GM19468 (cell line): ENCODE data around the gene PERCC1.

Experiments
- ATAC-seq: cut with Tn5 transposase; IDR thresholded peaks from one replicate; pipeline ENCODE4 v1.9.1; 2021; ENCODE audit warnings: mild to moderate bottlenecking, moderate library complexity, moderate number of reproducible peaks; ENCODE audit not compliant: unreplicated experiment; ENCODE audit errors: extremely low read depth

PERCC1 gene

DNA sequence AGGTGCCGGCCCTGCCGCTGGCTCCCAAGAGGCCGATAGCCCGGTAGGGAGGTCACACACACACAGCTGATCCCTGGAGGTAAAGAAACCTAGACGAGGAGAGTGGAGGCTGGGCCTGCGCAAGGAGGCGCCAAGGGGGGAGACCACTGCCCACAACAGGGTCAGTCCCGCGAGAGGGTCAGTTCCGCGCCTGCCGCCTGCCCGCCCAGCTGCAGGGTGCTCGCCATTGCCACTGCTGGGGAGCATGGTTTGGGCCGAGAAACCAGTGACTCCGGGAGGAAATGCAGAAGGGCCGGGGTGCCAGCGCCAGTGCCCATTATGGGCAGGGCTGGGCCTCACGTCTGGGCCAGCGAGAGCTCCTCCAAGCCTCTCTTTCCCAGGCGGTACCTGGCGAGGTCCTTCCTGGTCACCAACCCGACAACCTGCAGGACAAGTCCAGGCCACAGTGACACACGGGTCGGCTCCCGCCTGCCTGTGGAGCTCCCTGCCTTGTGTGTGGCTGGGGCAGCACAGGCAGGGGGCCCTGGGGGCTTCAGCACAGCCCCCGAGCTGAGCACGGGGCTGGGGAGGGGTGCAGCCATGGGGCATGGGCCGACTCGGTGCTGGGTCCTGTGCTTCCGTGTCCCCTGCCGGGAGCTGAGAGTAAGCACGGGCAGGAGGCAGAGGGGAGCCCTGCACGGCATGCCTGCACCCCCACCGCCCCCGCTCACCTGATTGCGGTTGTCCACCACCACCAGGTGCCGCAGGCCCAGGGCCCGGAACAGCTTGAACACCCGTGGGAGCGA is 15.6 kb downstream of the PERCC1 start:
- no peak for ATAC-seq

DNA sequence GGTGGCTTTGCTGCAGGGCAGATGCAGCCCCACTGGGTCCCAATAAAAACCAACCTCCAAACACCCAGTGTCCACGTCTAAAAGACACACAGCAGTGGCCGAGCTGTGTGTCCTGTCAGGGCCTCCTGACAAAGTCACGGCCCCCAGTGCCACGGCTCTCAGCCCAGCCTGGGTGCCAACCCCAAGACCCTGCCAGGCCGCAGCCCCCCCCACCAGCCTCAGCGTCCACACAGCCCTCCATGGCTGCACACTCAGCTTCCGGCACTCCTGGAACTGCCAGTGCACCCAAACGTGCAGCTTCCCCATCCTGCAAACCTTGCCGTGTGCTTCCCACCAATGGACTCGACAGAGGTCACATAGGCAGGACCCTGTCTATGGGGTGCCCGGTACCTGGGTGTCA is 17.1 kb downstream of the PERCC1 start:
- no peak for ATAC-seq

GRCh38 chr16:1448536-1449116 is 17.7 kb downstream of the PERCC1 start:
- ATAC-seq = no peak

DNA sequence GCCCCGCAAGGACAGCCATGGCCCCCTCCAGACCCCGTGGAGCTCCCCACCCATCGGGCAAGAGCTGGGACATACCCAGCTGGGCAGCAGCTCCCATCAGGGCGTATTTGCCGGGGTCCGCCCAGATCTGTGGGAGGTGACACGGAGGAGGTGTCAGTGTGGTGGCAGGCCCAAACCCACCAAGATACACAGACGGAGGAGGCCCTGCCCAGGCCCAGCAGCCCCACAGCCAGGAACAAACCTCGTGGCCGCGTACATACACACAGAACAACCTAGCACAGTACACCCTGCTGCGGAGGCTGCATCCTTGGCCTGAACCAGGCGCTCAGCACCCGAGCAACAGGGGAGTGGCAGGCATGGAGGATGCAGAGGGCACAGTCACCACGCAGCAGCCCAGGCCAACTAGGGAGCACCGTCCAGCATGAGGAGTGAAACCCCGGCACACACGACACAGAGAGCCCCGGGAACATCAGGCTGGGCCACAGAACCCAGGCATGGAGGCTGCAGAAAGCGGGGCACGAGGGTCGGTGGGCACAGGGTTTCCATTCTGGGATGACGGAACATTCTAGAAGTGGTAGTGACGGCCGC is 18.4 kb downstream of the PERCC1 start:
- ATAC-seq = no peak

- ATAC-seq = no peak
These were observed 19.3 kb downstream of the PERCC1 start for GRCh38 chr16:1450218-1450617.

GRCh38 chr16:1450841-1451240 is 20.0 kb downstream of the PERCC1 start:
- ATAC-seq = no peak

GRCh38 chr16:1451702-1452392 is 21.0 kb downstream of the PERCC1 start:
- ATAC-seq = no peak

DNA sequence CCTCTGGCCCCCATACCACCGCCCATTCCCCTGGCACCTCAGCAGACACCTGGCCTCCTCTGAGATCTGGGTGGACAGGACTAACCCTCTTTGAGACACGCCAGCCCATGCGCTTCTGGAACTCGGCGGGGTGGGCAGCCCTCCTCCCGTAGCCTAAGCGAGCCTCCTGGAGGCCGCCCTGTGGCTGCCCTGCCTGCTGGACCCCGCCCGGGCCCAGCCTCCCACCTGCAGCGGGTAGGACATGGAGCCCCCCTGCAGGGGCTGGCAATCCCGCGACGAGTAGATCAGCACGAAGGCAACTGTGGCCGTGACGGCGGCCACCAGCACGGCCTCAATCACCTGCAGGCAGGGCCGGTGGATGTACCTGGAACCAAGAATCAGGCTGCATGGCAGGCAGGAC is 21.7 kb downstream of the PERCC1 start:
- no peak for ATAC-seq

DNA sequence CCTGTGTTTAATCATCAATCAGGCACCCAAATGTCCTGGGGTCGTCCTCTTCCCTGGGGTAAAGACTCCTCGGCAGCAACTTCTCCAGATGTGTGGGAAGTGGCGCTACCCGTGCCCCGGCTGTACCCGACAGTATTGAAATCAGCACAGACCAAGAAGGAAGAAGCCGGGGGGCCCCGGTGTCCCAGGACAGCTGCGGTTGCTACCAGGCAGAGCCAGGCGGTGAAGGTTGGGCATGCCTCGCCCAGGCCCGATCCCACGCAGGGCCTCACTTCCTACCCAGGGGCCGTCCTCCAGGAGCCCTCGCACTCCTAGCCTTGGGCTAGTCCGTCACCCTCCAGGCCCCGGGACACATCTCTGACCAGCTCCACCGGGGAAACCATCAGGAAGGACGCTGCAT is 22.4 kb downstream of the PERCC1 start:
- ATAC-seq = no peak

- ATAC-seq = no peak
These were observed 23.7 kb downstream of the PERCC1 start for GRCh38 chr16:1454561-1454960.

- ATAC-seq = no peak
These were observed 24.6 kb downstream of the PERCC1 start for GRCh38 chr16:1455190-1456171.

GRCh38 chr16:1456951-1457350 is 26.1 kb downstream of the PERCC1 start:
- no peak for ATAC-seq

- no peak for ATAC-seq
These were observed 26.8 kb downstream of the PERCC1 start for GRCh38 chr16:1457489-1458245.

- ATAC-seq = no peak
These were observed 27.6 kb downstream of the PERCC1 start for GRCh38 chr16:1458336-1458976.

- ATAC-seq = no peak
These were observed 28.1 kb downstream of the PERCC1 start for GRCh38 chr16:1458977-1459341.

- ATAC-seq = no peak
These were observed 29.1 kb downstream of the PERCC1 start for GRCh38 chr16:1459967-1460366.

DNA sequence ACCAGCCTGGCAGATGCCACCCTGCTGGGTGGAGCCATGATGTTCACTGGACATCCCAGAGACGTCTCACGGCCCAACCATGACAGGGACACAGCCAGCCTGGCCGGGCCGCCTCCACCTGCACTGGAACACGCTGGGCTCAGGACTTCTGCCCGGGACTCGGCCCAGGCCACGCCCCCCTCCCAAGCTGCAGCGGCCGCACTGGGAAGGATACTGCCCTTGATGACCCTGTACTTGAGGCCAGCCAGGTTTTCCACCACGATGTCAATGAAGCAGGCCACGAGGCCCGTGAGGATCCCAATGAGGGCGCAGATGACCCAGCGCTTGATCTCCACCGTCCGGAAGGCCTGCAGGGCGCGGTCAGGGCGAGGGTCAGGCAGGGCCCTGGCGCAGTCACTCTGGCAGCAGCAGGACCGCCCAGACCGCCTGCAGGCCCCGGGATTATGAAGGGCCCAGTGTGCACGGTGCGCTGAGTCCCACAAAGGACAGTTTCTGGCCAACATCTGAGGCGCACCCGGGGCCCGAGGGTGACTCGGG is 29.8 kb downstream of the PERCC1 start:
- no peak for ATAC-seq

- no peak for ATAC-seq
These were observed 30.3 kb downstream of the PERCC1 start for GRCh38 chr16:1461146-1461545.
